22Rv1 (cell line): Measurements from ENCODE around the gene C10orf88.
A peak's percentile ranks its signal among the peaks of the same experiment; 100 is the strongest.

Experiments
- H3K27ac ChIP-seq: fragments of 450-650 bp; 2 replicates; pipeline ENCODE4 v1.5.1; 2017
- CTCF ChIP-seq: fragments of 450-650 bp; IDR thresholded peaks from 2 replicates; pipeline ENCODE4 v1.5.1; 2017; ENCODE audit warnings: mild to moderate bottlenecking
- ZFX ChIP-seq: fragments of 450-650 bp; IDR thresholded peaks from 2 replicates; pipeline ENCODE4 v1.6.1; 2017; ENCODE audit warnings: antibody characterized with exemption, borderline replicate concordance

The C10orf88 gene

GRCh38 chr10:122953902-122954730 is at the start of gene C10orf88:
TSS of gene C10orf88 (minus strand) at chr10:122954227. CDS start at chr10:122954178, 49 bp downstream.
- H3K27ac ChIP-seq: peak within 1 kb of the TSS; percentile 73
- TF ChIP-seq CTCF (no peak), ZFX (no peak)

- TF ChIP-seq ZFX: no peak
- no peak for TF ChIP-seq CTCF
- H3K27ac ChIP-seq: no peak overlapping the region
These were observed 47.3 kb upstream of the C10orf88 start for GRCh38 chr10:123001370-123001769.

GRCh38 chr10:123000155-123000554 is 46.1 kb upstream of the C10orf88 start:
- no peak overlapping the region for H3K27ac ChIP-seq
- no peak for TF ChIP-seq CTCF
- no peak for TF ChIP-seq ZFX

GRCh38 chr10:122999347-122999746 is 45.3 kb upstream of the C10orf88 start:
- TF ChIP-seq CTCF (no peak), ZFX (no peak)
- H3K27ac ChIP-seq: no peak overlapping the region

- no peak overlapping the region for H3K27ac ChIP-seq
- TF ChIP-seq ZFX (no peak), CTCF (no peak)
These were observed 44.9 kb upstream of the C10orf88 start for GRCh38 chr10:122998934-122999333.

GRCh38 chr10:122998360-122998917 is 44.4 kb upstream of the C10orf88 start:
- TF ChIP-seq CTCF: no peak
- no peak overlapping the region for H3K27ac ChIP-seq

GRCh38 chr10:122997864-122998263 is 43.8 kb upstream of the C10orf88 start:
- TF ChIP-seq ZFX (no peak), CTCF (no peak)
- H3K27ac ChIP-seq: no peak overlapping the region
